SK-N-SH treated with all-trans-retinoic acid at 6 μM for 48 hours (cell line): ENCODE measurements around the gene KIAA1210.

Experiments
- ATAC-seq: fragments of 200-7000 bp; cut with Tn5 transposase; 3 replicates; pipeline ENCODE4 v1.9.1; 2020; ENCODE audit warnings: mild to moderate bottlenecking, moderate library complexity
- BACH2 ChIP-seq: fragments of 250-450 bp; sonication (Bioruptor Pico); IDR thresholded peaks from 2 replicates; pipeline ENCODE4 v1.9.0; 2021; ENCODE audit warnings: mild to moderate bottlenecking, borderline replicate concordance
- CSDC2 ChIP-seq: fragments of 250-450 bp; sonication (Bioruptor Pico); IDR thresholded peaks from 2 replicates; pipeline ENCODE4 v1.5.0; 2020; ENCODE audit warnings: mild to moderate bottlenecking, moderate library complexity
- ESRRG ChIP-seq: fragments of 250-450 bp; sonication (Bioruptor Pico); IDR thresholded peaks from 2 replicates; pipeline ENCODE4 v1.6.1; 2021; ENCODE audit warnings: mild to moderate bottlenecking
- GLIS3 ChIP-seq: fragments of 250-450 bp; sonication (Bioruptor Pico); IDR thresholded peaks from 2 replicates; pipeline ENCODE4 v1.5.0; 2020; ENCODE audit warnings: mild to moderate bottlenecking, moderate library complexity
- ISL1 ChIP-seq: fragments of 250-450 bp; sonication (Bioruptor Pico); IDR thresholded peaks from 2 replicates; pipeline ENCODE4 v2.1.2; 2022; ENCODE audit warnings: mild to moderate bottlenecking, moderate library complexity
- OSR1 ChIP-seq: fragments of 250-450 bp; sonication (Bioruptor Pico); IDR thresholded peaks from 2 replicates; pipeline ENCODE4 v1.8.0; 2022; ENCODE audit warnings: moderate library complexity, mild to moderate bottlenecking, inconsistent platforms
- PPARA ChIP-seq: fragments of 250-450 bp; sonication (Bioruptor Pico); IDR thresholded peaks from 2 replicates; pipeline ENCODE4 v1.5.0; 2020; ENCODE audit warnings: mild to moderate bottlenecking, borderline replicate concordance
- RARB ChIP-seq: fragments of 250-450 bp; sonication (Bioruptor Pico); IDR thresholded peaks from 2 replicates; pipeline ENCODE4 v1.8.0; 2021; ENCODE audit warnings: mild to moderate bottlenecking, moderate library complexity
- SNAI2 ChIP-seq: fragments of 250-450 bp; sonication (Bioruptor Pico); IDR thresholded peaks from 2 replicates; pipeline ENCODE4 v1.5.0; 2020; ENCODE audit warnings: mild to moderate bottlenecking, moderate library complexity
- TCF4 ChIP-seq: fragments of 250-450 bp; sonication (Bioruptor Pico); IDR thresholded peaks from 2 replicates; pipeline ENCODE4 v1.8.0; 2021; ENCODE audit warnings: mild to moderate bottlenecking, moderate library complexity, borderline replicate concordance
- TOX ChIP-seq: fragments of 250-450 bp; sonication (Bioruptor Pico); IDR thresholded peaks from 2 replicates; pipeline ENCODE4 v1.8.0; 2021; ENCODE audit warnings: mild to moderate bottlenecking, moderate library complexity, borderline replicate concordance
- ZC3H10 ChIP-seq: fragments of 250-450 bp; sonication (Bioruptor Pico); IDR thresholded peaks from 2 replicates; pipeline ENCODE4 v1.5.1; 2021; ENCODE audit warnings: mild to moderate bottlenecking, moderate library complexity
- ZFP3 ChIP-seq: fragments of 250-450 bp; sonication (Bioruptor Pico); IDR thresholded peaks from 2 replicates; pipeline ENCODE4 v1.5.0; 2020; ENCODE audit warnings: mild to moderate bottlenecking, moderate library complexity
- ZFP30 ChIP-seq: fragments of 450-650 bp; formaldehyde crosslinking; IDR thresholded peaks from 2 replicates; pipeline ENCODE4 v1.5.0; 2022; ENCODE audit warnings: mild to moderate bottlenecking, moderate library complexity
- ZNF565 ChIP-seq: fragments of 450-650 bp; formaldehyde crosslinking; conservative IDR thresholded peaks from 2 replicates; pipeline ENCODE4 v1.5.0; 2020; ENCODE audit warnings: low read depth, mild to moderate bottlenecking, moderate library complexity
- ZNF70 ChIP-seq: fragments of 450-650 bp; formaldehyde crosslinking; IDR thresholded peaks from 2 replicates; pipeline ENCODE4 v1.5.0; 2020; ENCODE audit warnings: mild to moderate bottlenecking, moderate library complexity
- ZNF8 ChIP-seq: fragments of 450-650 bp; formaldehyde crosslinking; IDR thresholded peaks from 2 replicates; pipeline ENCODE4 v1.5.0; 2020; ENCODE audit warnings: mild to moderate bottlenecking, moderate library complexity
- TF ChIP-seq, protein P1 (sequence below): fragments of 250-450 bp; sonication (Bioruptor Pico); IDR thresholded peaks from 2 replicates; pipeline ENCODE4 v1.5.1; 2020; ENCODE audit warnings: low read depth, mild to moderate bottlenecking, moderate library complexity
- TF ChIP-seq, protein P2 (sequence below): fragments of 250-450 bp; sonication (Bioruptor Pico); IDR thresholded peaks from 2 replicates; pipeline ENCODE4 v1.8.0; 2020; ENCODE audit warnings: mild to moderate bottlenecking, moderate library complexity, borderline replicate concordance
- TF ChIP-seq, protein P3 (sequence below): fragments of 250-450 bp; sonication (Bioruptor Pico); IDR thresholded peaks from 2 replicates; pipeline ENCODE4 v1.5.0; 2020; ENCODE audit warnings: mild to moderate bottlenecking, moderate library complexity
- TF ChIP-seq, protein P4 (sequence below): fragments of 250-450 bp; sonication (Bioruptor Pico); IDR thresholded peaks from 2 replicates; pipeline ENCODE4 v1.8.0; 2021; ENCODE audit warnings: low read depth, mild to moderate bottlenecking, moderate library complexity, borderline replicate concordance

The KIAA1210 gene

DNA sequence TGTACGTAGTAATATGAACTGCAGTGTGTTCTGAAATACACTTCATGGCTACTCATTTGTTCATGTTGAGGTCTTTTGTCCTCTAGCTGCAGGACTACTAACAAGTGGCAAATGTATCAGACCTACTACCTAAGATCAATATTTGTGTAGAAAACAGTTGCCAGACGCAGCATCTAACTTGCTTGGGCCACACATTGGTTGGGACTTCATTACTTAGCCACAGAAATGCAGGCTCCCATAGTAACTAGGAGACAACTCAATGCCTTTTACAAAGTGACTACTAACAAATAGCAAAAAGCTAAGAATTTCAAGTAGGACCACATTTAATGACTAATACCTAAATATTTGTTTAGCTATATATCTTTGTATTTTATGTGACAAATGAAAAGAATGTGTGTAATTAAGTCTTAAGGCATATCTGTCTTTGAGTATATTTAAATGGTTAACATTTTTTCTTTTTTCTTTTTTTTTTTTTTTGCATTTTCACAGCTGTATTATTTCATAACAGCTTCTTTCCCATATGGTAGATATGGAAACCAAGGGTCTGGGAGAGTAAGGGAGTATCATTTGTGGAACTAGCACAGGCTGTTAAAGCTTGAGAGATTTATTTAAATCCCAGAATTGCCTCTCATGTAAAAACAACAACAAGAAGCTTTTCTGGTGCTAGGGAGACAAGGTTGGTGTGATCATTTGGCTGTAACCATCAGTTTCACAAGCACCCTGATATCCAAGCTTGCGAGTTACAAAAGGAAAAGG lies 52.2 kb downstream of the KIAA1210 start (continued):
- TF ChIP-seq, protein P1, sequence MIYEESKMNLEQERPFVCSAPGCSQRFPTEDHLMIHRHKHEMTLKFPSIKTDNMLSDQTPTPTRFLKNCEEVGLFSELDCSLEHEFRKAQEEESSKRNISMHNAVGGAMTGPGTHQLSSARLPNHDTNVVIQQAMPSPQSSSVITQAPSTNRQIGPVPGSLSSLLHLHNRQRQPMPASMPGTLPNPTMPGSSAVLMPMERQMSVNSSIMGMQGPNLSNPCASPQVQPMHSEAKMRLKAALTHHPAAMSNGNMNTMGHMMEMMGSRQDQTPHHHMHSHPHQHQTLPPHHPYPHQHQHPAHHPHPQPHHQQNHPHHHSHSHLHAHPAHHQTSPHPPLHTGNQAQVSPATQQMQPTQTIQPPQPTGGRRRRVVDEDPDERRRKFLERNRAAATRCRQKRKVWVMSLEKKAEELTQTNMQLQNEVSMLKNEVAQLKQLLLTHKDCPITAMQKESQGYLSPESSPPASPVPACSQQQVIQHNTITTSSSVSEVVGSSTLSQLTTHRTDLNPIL (CRISPR knock-in tag), result no peak
- TF ChIP-seq, all 23 proteins: peak for 0

DNA sequence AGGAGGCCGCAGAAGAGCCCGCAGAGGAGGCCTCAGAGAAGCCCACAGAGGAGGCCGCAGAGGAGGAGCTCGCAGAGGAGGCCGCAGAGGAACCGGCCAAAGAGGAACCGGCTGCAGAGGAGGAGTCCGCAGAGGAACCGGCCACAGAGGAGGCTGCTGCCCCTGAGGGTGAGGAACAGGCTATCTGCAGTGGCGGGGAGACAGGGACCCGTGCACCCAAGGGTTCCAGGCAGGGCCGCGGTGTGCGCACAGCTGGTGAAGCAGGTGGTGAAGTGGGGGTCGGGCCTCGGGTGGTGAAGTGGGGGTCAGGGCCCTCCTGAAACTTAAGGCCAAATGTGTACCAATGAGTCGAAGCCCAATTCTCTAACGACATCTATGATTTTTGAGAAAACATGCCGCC lies 53.7 kb downstream of the KIAA1210 start:
- ATAC-seq, result no peak
- TF ChIP-seq TCF4 (CRISPR knock-in tag), result no peak
- TF ChIP-seq, protein P2, sequence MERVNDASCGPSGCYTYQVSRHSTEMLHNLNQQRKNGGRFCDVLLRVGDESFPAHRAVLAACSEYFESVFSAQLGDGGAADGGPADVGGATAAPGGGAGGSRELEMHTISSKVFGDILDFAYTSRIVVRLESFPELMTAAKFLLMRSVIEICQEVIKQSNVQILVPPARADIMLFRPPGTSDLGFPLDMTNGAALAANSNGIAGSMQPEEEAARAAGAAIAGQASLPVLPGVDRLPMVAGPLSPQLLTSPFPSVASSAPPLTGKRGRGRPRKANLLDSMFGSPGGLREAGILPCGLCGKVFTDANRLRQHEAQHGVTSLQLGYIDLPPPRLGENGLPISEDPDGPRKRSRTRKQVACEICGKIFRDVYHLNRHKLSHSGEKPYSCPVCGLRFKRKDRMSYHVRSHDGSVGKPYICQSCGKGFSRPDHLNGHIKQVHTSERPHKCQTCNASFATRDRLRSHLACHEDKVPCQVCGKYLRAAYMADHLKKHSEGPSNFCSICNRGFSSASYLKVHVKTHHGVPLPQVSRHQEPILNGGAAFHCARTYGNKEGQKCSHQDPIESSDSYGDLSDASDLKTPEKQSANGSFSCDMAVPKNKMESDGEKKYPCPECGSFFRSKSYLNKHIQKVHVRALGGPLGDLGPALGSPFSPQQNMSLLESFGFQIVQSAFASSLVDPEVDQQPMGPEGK (CRISPR knock-in tag), result no peak
- TF ChIP-seq, protein P3, sequence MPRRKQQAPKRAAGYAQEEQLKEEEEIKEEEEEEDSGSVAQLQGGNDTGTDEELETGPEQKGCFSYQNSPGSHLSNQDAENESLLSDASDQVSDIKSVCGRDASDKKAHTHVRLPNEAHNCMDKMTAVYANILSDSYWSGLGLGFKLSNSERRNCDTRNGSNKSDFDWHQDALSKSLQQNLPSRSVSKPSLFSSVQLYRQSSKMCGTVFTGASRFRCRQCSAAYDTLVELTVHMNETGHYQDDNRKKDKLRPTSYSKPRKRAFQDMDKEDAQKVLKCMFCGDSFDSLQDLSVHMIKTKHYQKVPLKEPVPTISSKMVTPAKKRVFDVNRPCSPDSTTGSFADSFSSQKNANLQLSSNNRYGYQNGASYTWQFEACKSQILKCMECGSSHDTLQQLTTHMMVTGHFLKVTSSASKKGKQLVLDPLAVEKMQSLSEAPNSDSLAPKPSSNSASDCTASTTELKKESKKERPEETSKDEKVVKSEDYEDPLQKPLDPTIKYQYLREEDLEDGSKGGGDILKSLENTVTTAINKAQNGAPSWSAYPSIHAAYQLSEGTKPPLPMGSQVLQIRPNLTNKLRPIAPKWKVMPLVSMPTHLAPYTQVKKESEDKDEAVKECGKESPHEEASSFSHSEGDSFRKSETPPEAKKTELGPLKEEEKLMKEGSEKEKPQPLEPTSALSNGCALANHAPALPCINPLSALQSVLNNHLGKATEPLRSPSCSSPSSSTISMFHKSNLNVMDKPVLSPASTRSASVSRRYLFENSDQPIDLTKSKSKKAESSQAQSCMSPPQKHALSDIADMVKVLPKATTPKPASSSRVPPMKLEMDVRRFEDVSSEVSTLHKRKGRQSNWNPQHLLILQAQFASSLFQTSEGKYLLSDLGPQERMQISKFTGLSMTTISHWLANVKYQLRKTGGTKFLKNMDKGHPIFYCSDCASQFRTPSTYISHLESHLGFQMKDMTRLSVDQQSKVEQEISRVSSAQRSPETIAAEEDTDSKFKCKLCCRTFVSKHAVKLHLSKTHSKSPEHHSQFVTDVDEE (CRISPR knock-in tag), result no peak
- no peak for TF ChIP-seq ZFP3 (CRISPR knock-in tag)
- TF ChIP-seq ZNF70 (CRISPR knock-in tag), result no peak
- TF ChIP-seq BACH2 (CRISPR knock-in tag), result no peak
- no peak for TF ChIP-seq SNAI2 (CRISPR knock-in tag)
- TF ChIP-seq TOX (CRISPR knock-in tag), result no peak
- TF ChIP-seq, protein P4, sequence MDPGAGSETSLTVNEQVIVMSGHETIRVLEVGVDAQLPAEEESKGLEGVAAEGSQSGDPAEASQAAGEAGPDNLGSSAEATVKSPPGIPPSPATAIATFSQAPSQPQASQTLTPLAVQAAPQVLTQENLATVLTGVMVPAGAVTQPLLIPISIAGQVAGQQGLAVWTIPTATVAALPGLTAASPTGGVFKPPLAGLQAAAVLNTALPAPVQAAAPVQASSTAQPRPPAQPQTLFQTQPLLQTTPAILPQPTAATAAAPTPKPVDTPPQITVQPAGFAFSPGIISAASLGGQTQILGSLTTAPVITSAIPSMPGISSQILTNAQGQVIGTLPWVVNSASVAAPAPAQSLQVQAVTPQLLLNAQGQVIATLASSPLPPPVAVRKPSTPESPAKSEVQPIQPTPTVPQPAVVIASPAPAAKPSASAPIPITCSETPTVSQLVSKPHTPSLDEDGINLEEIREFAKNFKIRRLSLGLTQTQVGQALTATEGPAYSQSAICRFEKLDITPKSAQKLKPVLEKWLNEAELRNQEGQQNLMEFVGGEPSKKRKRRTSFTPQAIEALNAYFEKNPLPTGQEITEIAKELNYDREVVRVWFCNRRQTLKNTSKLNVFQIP (CRISPR knock-in tag), result no peak
- no peak for TF ChIP-seq RARB (CRISPR knock-in tag)
- TF ChIP-seq ZC3H10 (CRISPR knock-in tag), result no peak
- TF ChIP-seq OSR1, result no peak
- TF ChIP-seq, protein P1 (CRISPR knock-in tag), result no peak
- no peak for TF ChIP-seq ZNF565 (CRISPR knock-in tag)
- no peak for TF ChIP-seq ZNF8 (CRISPR knock-in tag)
- no peak for TF ChIP-seq ISL1
- TF ChIP-seq CSDC2, result no peak
- no peak for TF ChIP-seq PPARA (CRISPR knock-in tag)
- TF ChIP-seq, all 23 proteins: peak for 0

DNA sequence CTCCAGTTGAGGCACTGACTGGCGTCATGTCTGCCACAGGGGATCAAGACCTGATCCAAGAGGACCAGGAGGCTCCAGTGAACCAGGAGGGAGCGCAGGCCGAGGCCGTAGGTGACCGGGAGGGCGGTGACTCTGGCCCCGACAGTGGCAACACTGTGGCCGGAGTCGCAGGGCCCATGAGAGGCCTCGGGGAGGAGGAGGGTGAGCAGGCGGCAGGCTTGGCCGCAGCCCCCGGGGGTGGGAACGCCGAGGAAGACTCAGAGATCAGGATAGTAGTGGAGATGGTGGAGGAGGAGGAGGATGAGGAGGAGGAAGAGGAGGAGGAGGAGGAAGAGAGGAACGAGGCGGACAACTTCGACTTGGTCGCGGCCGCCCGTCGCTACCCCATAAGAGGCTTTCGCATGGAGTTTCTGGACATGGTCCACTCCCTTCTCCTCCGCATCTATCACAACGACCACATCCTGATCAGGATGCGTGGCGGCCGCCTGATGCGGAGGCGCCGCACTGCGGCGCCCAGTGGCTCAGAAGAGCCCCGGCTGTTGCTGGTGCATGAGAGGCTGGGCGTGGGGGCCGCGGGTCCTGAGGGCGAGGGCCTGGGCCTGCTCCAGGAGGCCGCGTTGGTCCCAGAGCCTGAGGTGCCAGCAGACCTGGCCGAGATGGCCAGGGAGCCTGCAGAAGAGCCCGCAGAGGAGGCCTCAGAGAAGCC lies 54.3 kb downstream of the KIAA1210 start:
- ATAC-seq, result no peak
- TF ChIP-seq ZNF565 (CRISPR knock-in tag), result no peak

DNA sequence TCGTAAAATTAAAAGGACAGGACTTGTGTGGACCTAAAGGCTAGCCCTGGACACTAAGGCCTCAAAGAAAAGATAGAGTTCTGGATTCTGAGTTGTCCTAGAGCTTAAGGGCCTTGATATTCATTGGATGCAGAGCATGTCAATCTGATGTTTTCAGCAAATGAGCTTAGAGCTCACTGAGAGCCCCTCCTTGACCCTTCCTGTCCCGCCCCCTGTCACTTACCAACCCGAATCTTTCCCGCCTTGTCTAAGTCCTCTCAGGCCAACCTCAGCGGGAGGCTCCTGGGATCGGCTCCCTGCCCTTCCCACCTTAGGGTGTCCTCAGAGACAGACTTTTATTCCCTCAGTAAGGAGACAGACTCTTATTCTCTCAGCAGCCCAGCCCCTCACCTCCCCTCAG lies 54.9 kb downstream of the KIAA1210 start, which contains the start of gene CT47C1:
Gene CT47C1, plus strand, starts transcription at position 250 of the 400 bp plus-strand sequence. CDS start 233 bp downstream, outside the sequence.
- no peak for ATAC-seq
- TF ChIP-seq ESRRG (CRISPR knock-in tag) (no peak), ZNF8 (CRISPR knock-in tag) (no peak), ZFP30 (CRISPR knock-in tag) (no peak), BACH2 (CRISPR knock-in tag) (no peak), GLIS3 (CRISPR knock-in tag) (no peak), TCF4 (CRISPR knock-in tag) (no peak), OSR1 (no peak)
- TF ChIP-seq, protein P4 (CRISPR knock-in tag), result no peak
- TF ChIP-seq, protein P3 (CRISPR knock-in tag), result no peak
